Vagina (tissue), 2 donors: Measurements from ENCODE around the gene STRA6. TPM values are rescaled to one million over a fixed set of nuclear protein-coding genes. Genes with fewer than 3 reads are reported as not detected.

ENCODE experiments used
- DNase-seq, 2 donors: peaks; one replicate each; pipeline ENCODE4 v3.0.0-alpha.2; 2017; ENCODE audit errors: extremely low spot score in 2 of 2
- H3K27ac ChIP-seq: fragments of 200-600 bp; sonication (generic); one replicate; pipeline ENCODE4 v1.5.1; 2019
- H3K27me3 ChIP-seq: fragments of 200-600 bp; sonication (generic); one replicate; pipeline ENCODE4 v1.5.1; 2019
- H3K36me3 ChIP-seq, 2 donors: fragments of 200-600 bp; sonication (generic); one replicate each; pipeline ENCODE4 v1.5.1; 2017 to 2019
- H3K4me1 ChIP-seq: fragments of 200-600 bp; sonication (generic); one replicate; pipeline ENCODE4 v1.5.1; 2019
- H3K4me3 ChIP-seq, 2 donors: fragments of 200-600 bp; sonication (generic); 1 replicate in 1 of 2; 2 replicates in 1 of 2; pipeline ENCODE4 v1.5.1; 2016 to 2019
- H3K9me3 ChIP-seq: fragments of 200-600 bp; sonication (generic); one replicate; pipeline ENCODE4 v1.5.1; 2019
- POLR2A ChIP-seq, 2 donors: fragments of 450-650 bp; IDR thresholded peaks; one replicate each; pipeline ENCODE4 v1.6.1; 2017; ENCODE audit warnings: antibody characterized with exemption in 2 of 2, mild to moderate bottlenecking in 2 of 2, moderate library complexity in 2 of 2
- POLR2AphosphoS5 ChIP-seq, 2 donors: sonication (generic); formaldehyde crosslinking; IDR thresholded peaks; one replicate each; pipeline ENCODE4 v1.9.0; 2017; ENCODE audit warnings: antibody characterized with exemption in 2 of 2, mild to moderate bottlenecking in 2 of 2, low read depth in 1 of 2; ENCODE audit not compliant: insufficient read depth in 1 of 2
- intact Hi-C: fragments of 100-400 bp; cut with DNase I; formaldehyde crosslinking; loops from one replicate; pipeline ENCODE4 v1.15.1; 2023
- small RNA-seq: library from RNA; depleted of rRNA; stranded (forward); fragments of <200 nt; gene quantifications from one replicate; pipeline ENCODE3, GENCODE V24; 2016
- total RNA-seq: library from RNA; depleted of rRNA; stranded (reverse); fragments of >200 nt; gene quantifications from one replicate; pipeline ENCODE4 v1.2.3, GENCODE V29; 2016
- TF ChIP-seq, protein P1 (sequence below), 3 experiments: fragments of 450-650 bp in 2 of 3; fragments of 200-600 bp in 1 of 3; sonication (generic) in 1 of 3; IDR thresholded peaks; one replicate each; pipeline ENCODE4 v1.5.1; 2017 to 2019; ENCODE audit warnings: antibody characterized with exemption in 3 of 3, mild to moderate bottlenecking in 2 of 3, moderate library complexity in 2 of 3

STRA6 gene
- total RNA-seq, 1 donor from 2014 or later = 0.98 TPM

- H3K27ac ChIP-seq = no peak overlapping the region
- peaks cover 46% of the 10 kb centered on the region for H3K4me1 ChIP-seq
- TF ChIP-seq POLR2AphosphoS5 (IDR thresholded peaks at IDR 0.05; ENCODE audit: insufficient read depth in 1 of 2, low read depth in 1 of 2) = no peak
- no peak for TF ChIP-seq POLR2A (IDR thresholded peaks at IDR 0.05)
- TF ChIP-seq, protein P1, sequence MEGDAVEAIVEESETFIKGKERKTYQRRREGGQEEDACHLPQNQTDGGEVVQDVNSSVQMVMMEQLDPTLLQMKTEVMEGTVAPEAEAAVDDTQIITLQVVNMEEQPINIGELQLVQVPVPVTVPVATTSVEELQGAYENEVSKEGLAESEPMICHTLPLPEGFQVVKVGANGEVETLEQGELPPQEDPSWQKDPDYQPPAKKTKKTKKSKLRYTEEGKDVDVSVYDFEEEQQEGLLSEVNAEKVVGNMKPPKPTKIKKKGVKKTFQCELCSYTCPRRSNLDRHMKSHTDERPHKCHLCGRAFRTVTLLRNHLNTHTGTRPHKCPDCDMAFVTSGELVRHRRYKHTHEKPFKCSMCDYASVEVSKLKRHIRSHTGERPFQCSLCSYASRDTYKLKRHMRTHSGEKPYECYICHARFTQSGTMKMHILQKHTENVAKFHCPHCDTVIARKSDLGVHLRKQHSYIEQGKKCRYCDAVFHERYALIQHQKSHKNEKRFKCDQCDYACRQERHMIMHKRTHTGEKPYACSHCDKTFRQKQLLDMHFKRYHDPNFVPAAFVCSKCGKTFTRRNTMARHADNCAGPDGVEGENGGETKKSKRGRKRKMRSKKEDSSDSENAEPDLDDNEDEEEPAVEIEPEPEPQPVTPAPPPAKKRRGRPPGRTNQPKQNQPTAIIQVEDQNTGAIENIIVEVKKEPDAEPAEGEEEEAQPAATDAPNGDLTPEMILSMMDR (IDR thresholded peaks at IDR 0.05) = no peak
- intact Hi-C loops = loop anchor here (10.0 kb wide), 1 partner anchor 156 kb away; no protein-coding TSS in a partner anchor
- H3K36me3 ChIP-seq = no peaks in the 10 kb centered on the region
- no peaks in the 10 kb centered on the region for H3K9me3 ChIP-seq
- peaks cover 25% of the 10 kb centered on the region for H3K27me3 ChIP-seq
- H3K4me3 ChIP-seq = no peak overlapping the region
- DNase-seq = no peak
Observed at GRCh38 chr15:74130849-74131627, 71.5 kb downstream of the STRA6 start.

GRCh38 chr15:74130155-74130848 lies 72.3 kb downstream of the STRA6 start, which contains the start of gene ISLR2:
Gene ISLR2 (plus strand): TSS chr15:74130586. CDS start chr15:74132755, 2,169 bp downstream.
- TF ChIP-seq, protein P1 (IDR thresholded peaks at IDR 0.05) = no peak
- TF ChIP-seq POLR2AphosphoS5 (IDR thresholded peaks at IDR 0.05; ENCODE audit: insufficient read depth in 1 of 2, low read depth in 1 of 2) = no peak
- no peak for TF ChIP-seq POLR2A (IDR thresholded peaks at IDR 0.05)
- Histone ChIP-seq H3K27me3 (peaks cover 25% of the 10 kb centered on the region), H3K36me3 (no peaks in the 10 kb centered on the region), H3K9me3 (no peaks in the 10 kb centered on the region), H3K4me3 (no peak within 1 kb of the TSS), H3K27ac (no peak within 1 kb of the TSS), H3K4me1 (peaks cover 39% of the 10 kb centered on the region)
- intact Hi-C loops = loop anchor here (10.0 kb wide), 1 partner anchor 156 kb away; no protein-coding TSS in a partner anchor
- DNase-seq = no peak

DNA sequence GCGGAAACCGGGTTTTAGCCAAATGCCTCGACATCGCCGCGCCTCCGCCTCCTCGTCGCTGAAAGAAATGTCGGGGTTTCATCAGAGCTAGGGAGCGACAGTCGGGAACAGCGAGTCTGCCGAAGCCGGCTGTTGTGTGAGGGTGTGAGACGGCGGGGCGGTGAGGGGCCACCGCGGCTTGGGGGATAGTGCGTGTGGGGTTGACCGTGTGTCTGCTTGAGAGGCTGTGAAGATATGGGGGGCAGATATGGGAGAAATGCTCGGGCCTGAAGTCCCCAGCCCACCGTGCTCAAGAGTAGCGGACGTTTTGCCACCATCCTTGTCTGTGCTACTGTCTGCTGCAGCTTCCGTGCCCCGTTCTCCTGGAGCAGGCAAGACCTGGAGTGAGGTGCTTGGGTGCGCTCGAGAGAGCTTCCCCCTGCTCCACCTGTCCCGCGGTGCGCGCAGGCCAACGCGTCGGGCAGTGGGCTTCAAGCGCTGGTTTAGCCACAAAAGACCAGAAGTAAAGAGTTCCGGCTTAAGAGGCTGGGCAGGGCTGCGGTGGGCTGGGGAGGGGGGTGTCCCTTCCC lies 72.9 kb downstream of the STRA6 start:
- H3K9me3 ChIP-seq = no peaks in the 10 kb centered on the region
- TF ChIP-seq POLR2AphosphoS5 (IDR thresholded peaks at IDR 0.05; ENCODE audit: insufficient read depth in 1 of 2, low read depth in 1 of 2) (no peak), POLR2A (IDR thresholded peaks at IDR 0.05) (no peak)
- TF ChIP-seq, protein P1 (IDR thresholded peaks at IDR 0.05) = no peak
- H3K27me3 ChIP-seq = peaks cover 25% of the 10 kb centered on the region
- intact Hi-C loops = loop anchor here (2.0 to 10.0 kb wide), 3 partner anchors 155 to 187 kb away; no protein-coding TSS in a partner anchor
- H3K36me3 ChIP-seq = no peaks in the 10 kb centered on the region
- H3K4me3 ChIP-seq = no peak overlapping the region
- no peak overlapping the region for H3K27ac ChIP-seq
- DNase-seq = peak in 1 of 2 donors; percentile 74
- H3K4me1 ChIP-seq = peaks cover 32% of the 10 kb centered on the region

Small RNA genes within 50 kb of the gene (small RNA-seq; reads per million reads assigned to genes)
- not detected for gene RF00017

Other genes with a start within 250 kb of the STRA6 start
- gene STOML1, start 210.5 kb downstream of the STRA6 start, total RNA-seq = 15.0 TPM
- gene PML, start 208.1 kb downstream of the STRA6 start, total RNA-seq = 107 TPM
- gene GOLGA6A, start 120.2 kb downstream of the STRA6 start, total RNA-seq = 0.25 TPM
- gene ISLR2, start 72.2 kb downstream of the STRA6 start, total RNA-seq = 3.4 TPM
- gene ISLR, start 29.1 kb downstream of the STRA6 start, total RNA-seq = 208 TPM
- gene CCDC33, start 33.5 kb upstream of the STRA6 start, total RNA-seq = not detected
- 8.8 TPM for gene CYP11A1, start 164.9 kb upstream of the STRA6 start, total RNA-seq
- gene SEMA7A, start 231.2 kb upstream of the STRA6 start, total RNA-seq = 3.9 TPM